NT2/D1 (cell line): Measurements from ENCODE around the gene BMERB1.

Experiments
- SUZ12 ChIP-seq: IDR thresholded peaks from 2 replicates; pipeline ENCODE4 v1.6.1; 2011; ENCODE audit not compliant: insufficient read length, insufficient read depth; ENCODE audit errors: extremely low read depth
- YY1 ChIP-seq: IDR thresholded peaks from 2 replicates; pipeline ENCODE4 v1.6.1; 2011; ENCODE audit not compliant: insufficient read length, insufficient read depth
- ZNF274 ChIP-seq: IDR thresholded peaks from 2 replicates; pipeline ENCODE4 v1.6.1; 2011; ENCODE audit warnings: mild to moderate bottlenecking, low read depth, low read length

DNA sequence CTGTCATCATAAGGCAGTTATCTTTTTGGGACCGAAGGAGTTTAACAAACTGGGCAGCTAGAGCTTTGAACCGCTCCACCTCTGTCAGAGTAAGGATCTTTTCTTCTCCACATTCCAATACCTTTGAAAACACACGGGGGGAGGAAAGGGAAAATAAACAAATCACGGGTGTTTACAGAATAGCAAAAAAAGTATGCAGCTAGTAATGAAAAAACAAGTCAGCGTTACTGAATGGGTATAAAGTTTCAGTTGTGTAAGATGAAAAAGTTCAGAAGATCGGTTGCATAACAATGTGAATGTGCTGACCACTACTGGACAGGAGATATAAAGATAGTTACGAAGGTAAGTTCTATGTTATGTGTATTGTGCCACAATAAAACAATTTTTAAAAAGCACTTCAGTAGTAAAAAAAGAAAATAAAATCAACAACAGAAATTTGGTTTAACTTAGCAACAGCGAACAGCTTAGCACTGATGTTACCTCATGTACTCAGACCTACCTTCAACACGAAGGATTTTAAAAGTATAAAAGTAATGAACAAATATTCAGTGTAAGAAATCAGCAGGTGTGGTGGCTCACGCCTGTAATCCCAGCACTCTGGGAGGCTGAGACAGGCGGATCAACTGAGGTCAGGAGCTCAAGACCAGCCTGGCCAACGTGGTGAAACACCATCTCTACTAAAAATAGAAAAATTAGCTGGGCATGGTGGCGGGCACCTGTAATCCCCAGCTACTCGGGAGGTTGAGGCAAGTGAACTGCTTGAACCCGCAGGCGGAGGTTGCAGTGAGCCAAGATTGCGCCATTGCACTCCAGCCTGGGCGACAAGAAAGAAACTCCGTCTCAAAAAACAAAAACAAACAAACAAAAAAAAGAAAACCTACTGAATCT lies 174.3 kb downstream of the BMERB1 start:
- TF ChIP-seq YY1 (no peak), SUZ12 (no peak), ZNF274 (no peak)
